ENCODE results near the gene ABCA2. TPM values are rescaled to one million over a fixed set of nuclear protein-coding genes. Genes with fewer than 3 reads are reported as not detected.

Gene ABCA2
- polyA plus RNA-seq, 4 donors, result 36.4 to 60.9 (median 55.4) TPM

DNA sequence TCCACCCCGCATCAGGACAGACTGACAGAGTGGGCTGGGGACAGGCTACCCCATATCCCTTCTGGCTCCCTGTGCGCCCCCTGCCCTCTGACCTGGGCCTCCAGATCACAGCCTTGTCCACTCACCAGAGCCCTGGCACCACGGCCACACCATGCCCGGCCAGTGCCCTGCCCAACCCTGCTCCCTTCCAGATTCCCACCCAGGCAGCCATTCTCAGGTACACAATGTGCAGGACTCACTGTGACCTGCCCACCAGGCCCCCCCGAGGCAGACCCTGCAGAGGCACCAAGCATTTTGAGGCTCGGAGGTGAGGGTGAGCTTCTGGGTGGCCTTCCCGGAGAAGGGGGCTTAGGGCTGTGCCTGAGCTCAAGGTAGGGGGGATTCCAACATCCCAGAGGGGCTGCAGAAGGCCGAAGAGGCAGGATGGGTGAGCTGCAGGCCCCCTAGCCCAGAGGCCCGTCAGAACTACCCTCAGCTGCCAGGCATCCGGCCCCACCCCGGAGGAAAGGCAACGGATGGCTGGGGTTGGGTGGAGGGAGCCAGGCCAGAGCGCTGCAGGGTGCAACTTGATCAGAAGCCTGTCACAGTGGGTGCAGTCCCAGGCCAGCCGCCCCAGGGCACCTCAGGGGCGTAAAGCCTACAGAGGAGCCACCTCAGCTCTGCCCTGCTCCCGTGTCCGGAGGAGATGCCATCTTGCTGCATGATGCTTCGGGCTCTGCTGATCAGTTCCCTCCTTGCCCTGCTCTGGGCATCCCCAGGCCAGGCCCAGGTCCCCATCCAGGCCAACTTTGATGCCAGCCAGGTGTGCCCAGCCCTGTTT, 45.6 kb downstream of the ABCA2 start, which contains the start of gene LCNL1:
Gene LCNL1, plus strand, starts transcription at position 762 of the 820 bp plus-strand sequence. CDS start 594 bp downstream, outside the sequence.
- no peak for DNase-seq (ENCODE audit: low read depth in 4 of 4, low spot score in 2 of 4)

DNA sequence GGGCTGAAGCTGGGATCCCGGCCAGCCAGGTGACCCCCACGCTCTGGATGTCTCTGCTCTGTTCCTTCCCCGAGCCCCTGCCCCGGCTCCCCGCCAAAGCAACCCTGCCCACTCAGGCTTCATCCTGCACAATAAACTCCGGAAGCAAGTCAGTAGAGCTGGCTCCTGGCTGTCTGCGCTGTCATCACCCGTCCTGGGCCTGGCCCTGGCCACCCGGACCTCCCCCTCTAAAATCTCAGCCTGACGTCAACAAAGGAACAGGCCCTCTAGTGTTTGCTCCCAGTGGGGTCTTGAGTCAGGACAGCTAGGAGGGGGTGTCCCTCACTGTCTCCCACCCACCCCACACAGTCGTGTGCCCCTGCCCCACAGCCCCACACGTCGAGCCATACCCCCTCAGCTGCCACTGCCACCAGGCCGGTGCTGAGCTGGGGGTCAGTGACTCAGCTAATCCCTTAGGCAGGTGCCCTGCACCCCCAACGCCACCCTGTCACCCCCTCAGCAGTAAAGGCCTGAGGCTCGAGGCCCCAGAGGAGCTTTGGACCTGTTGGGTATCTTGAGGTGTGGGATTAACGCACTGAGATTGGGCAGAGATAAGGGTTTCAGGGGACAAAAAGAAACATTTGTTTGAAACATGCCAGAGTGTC, 46.3 kb downstream of the ABCA2 start:
- no peak for DNase-seq (ENCODE audit: low read depth in 4 of 4, low spot score in 2 of 4)

DNA sequence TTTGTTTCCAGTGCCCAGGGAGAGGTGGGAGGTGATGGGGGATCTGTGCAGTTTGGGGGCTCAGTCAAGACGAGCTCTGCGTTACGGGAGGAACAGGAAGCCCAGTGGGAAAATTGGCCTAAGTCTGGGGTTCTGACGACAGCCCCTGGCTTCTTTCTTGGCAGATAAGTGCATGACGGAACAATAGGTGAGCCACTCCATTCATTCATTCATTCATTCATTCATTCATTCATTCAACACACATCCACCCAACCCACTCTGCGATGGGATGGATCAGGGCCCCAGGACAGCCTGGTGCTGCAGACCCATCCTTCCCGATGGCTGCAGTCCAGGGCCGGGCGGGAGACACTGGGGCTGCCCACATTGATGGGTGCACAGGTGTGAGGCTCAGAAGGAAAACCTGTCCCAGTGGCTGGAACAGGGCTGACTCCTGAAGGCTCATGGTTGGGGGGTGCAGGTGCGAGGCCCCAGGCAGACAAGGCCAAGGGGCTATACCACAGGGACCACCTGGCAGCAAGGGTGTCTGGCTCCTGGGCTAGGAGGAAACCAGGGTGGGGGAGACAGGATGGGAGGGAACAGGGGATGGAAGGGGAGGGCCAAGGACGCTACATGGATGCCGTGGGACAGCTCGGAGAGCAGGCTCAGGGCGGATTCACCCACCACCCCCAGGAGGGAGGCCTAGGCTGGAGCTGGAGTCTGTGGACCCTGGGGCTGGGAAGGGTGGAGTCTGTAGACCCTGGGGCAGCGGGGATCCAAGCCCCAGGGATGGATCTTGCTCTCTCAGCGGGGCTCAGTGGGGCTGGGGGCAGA, 47.2 kb downstream of the ABCA2 start:
- DNase-seq (ENCODE audit: low read depth in 4 of 4, low spot score in 2 of 4), result no peak

DNA sequence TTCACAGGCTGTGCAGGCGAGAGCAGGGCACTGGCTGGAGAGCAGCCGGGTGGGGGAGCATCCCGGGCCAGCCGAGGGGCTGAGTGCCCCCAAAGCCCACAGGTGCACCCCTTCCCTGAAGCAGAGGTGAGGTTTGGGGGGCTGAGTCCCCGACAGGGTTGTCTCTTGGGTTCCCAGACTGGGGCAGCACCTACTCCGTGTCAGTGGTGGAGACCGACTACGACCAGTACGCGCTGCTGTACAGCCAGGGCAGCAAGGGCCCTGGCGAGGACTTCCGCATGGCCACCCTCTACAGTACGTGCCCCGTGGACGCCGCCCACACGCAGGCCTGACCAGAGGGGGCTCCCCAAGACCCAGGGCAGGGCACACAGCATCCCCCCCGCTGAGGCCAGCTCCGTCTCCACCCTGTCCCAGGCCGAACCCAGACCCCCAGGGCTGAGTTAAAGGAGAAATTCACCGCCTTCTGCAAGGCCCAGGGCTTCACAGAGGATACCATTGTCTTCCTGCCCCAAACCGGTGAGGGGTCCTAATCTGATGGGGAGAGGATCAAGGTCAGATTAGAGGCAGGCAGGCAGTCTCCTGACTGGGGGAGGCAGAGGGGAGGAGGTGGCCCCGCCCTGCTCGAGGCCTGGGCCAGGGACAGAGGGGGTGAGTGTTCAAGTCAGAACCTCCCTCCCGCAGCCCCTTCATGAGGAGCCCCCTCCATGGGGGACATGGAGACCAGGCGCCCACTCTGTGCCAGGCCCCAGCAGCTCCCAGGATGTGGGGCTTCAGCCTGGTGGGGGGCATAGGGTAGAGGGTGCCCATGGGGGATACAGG, 48.1 kb downstream of the ABCA2 start:
- no peak for DNase-seq (ENCODE audit: low read depth in 4 of 4, low spot score in 2 of 4)

DNA sequence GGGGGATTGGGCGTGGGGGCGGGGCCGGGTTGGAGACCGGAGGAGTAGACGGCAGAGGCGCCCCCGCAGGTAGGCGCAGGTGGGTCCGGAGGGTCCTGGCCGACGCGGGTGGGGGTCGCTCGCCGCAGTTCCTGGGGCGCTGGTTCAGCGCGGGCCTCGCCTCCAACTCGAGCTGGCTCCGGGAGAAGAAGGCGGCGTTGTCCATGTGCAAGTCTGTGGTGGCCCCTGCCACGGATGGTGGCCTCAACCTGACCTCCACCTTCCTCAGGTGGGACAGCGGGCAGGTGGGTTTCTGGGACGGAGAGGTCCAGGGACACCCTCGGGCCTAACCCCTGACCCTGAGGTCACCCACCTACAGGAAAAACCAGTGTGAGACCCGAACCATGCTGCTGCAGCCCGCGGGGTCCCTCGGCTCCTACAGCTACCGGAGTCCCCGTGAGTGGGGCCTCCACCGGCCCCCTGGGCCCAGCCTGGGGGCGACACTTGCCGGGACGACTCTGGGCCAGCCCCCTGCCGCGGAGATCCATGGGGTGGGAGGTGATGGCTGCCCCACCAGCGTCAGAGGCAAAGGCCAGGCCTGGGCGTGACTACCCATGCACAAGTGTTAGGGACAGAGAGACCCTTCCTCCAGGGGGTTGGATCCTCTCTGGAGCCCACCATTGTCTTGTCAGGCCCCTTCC, 49.0 kb downstream of the ABCA2 start:
- DNase-seq (ENCODE audit: low read depth in 4 of 4, low spot score in 2 of 4), result no peak

DNA sequence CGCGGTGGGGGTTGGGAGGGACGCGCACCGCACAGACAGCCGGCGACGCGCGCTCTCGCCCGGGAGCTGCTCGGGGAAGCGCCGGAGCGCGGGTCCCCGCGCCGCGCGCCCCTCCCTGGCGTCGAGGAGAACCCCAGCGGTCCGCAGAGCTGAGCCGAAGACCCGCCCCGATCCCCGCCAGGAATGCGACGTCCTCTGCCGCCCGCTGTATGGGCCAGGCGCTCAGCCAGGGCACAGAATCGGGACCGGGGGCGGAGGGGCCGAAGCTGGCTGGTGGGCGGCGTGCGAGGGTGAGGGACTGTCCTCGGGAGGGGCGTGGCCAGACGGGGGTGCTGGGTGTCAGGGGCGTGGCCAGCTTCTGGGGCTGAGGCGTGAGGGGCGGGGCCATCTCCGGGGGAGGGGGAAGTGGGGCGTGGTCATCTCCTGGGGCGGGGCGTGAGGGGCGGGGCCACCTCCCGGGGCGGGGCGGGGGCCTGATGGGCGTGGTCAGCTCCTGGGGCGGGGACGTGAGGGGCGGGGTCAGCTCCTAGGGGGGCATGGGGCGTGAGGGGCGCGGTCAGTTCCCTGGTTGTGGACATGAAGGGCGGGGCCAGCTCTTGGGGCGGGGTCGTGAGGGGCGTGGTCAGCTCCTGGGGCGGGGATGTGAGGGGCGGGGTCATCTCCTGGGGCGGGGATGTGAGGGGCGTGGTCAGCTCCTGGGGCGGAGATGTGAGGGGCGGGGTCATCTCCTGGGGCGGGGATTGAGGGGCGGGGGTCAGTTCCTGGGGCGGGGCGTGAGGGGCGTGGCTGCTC, 49.8 kb downstream of the ABCA2 start:
- DNase-seq (ENCODE audit: low read depth in 4 of 4, low spot score in 2 of 4), result peak in 2 of 4 donors; percentile 34 to 38

DNA sequence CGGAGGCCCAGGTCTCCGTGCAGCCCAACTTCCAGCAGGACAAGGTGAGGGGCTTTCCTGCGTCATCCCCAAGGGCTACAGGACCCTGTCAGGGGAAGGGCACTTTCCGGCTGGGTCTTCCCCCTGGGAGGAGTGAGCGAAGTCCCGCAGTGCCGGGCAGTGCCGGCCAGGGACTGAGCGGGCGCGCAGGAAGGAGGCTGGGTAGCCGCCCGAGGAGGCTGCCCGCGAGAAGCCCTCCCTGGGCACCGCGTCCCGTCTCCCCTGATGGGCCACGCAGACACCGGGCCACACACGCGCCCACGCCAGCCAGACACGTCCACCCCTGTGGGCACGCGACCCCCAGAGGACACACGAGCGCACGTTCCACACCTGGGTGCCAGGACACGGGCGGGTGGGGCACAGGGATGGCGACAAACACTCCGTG, 50.4 kb downstream of the ABCA2 start:
- DNase-seq (ENCODE audit: low read depth in 4 of 4, low spot score in 2 of 4), result no peak

DNA sequence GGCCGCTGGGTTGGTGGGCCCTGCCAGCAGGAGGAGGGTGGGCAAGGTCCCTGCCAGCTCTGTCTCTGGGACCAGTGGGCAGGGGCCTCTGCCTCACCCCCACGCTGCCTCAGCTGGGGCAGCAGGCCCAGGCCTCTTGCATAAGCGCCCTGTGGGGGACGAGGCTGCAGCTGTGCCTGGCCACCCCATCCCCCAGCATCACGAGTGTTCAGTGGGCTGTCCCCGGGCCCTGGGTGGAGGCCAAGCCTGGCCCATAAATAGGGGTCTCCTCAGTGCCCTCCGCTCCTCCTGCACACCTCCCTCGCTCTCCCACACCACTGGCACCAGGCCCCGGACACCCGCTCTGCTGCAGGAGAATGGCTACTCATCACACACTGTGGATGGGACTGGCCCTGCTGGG, 50.8 kb downstream of the ABCA2 start, which contains the start of gene PTGDS:
Gene PTGDS, plus strand, starts transcription at position 282 of the 400 bp plus-strand sequence. Its CDS starts 75 bp downstream, at position 357.
- no peak for DNase-seq (ENCODE audit: low read depth in 4 of 4, low spot score in 2 of 4)

DNA sequence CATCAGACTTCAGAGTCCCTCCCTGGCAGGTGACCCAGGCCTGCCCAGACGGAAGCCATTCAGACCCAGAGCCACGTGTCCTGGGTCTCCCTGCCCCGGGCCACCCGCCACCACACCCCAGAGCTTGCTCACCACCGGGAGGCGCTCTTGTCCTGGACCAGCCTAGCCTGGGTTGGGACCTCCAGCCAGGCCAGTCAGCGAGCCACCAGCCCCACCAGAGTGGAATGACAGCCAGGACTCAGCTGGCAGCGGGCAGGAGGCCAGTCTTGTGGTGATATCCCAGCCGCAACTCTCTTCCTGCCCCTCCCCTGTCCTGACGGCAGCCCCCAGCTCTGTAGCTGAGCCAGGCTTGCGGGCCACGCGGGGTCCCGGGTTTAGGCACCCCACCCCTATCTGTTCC, 52.4 kb downstream of the ABCA2 start:
- DNase-seq (ENCODE audit: low read depth in 4 of 4, low spot score in 2 of 4), result no peak

DNA sequence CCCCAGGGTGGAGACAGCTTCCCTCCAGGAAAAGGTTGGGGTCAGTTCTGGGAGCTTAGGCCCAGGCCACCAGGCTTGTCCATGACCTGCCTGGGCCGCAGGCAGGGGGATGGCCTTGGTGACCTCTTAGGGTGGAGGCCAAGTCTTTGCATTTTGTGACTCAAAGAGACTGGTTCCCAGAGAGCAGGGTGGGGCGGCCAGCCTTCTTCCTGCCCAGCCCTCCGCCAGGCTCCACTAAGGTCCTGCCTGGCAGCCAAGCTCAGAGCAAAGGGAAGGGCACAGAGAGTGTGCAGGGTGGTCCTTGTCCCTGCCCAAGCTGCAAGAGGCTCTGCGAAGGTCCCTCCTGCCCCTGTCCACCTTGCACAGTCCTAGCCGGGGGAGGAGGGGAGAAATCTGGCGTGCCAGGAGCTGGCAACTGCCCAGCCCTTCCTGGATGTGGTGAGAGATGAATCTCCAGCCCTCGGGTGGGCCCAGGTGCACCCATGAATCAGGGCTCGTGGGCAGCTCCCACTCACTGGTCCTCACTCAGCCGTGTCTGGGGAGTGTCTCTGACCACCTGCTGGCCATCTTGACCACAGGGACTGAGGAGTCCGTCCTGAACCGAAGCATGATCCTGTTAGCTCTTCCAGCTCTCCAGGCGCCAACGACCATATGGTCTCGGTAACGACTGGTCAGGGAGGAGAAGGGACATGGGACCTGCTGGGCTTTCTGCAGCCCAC, 53.1 kb downstream of the ABCA2 start:
- DNase-seq (ENCODE audit: low read depth in 4 of 4, low spot score in 2 of 4), result no peak

DNA sequence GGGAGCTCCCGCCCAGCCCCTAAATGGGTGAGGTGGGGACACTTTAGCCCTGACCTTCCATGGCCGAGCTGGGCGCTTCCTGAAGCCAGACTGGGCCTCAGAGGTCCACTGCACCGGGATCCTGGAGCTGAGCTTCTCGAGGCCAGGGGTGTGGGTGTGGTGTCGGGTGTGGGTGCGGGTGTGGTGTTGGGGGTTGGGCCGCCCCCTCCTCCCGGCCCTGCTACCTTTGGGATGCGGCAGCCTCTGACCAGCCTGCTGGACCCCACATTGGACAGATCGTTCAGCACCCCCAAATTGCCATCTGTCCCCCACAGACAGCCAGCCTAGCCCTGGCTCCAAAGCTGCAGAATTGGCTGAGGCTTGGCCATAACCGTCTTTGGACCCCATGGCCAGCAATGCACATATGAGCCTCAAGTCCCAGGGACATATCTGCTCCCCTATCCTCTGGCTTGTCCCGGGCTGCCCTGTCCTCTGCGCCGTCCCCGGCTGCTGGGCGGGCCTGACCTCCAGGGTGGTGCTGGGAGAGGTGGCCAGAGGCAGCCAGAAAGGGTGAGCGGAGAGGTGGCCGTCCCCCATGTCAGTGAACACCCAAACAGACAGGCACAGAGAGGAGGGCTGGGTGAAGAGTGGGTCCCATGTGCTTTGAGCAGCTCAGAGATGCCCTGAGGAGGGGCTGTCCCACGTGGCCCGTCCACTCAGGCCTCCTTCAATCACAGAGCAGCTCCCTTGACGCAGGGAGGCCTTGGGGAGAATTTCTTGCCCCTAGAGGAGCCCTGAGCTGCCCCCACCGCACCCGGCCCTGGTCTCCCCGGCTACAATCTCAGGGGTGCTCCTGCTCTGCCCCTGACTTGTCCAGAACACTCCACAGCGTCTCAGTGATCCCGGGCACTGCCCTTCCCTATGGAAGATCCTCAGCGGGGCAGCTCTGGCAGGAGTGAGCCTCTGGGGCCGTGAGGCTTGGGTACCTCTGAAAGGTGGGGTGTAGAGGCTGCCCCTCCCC, 54.1 kb downstream of the ABCA2 start:
- no peak for DNase-seq (ENCODE audit: low read depth in 4 of 4, low spot score in 2 of 4)

DNA sequence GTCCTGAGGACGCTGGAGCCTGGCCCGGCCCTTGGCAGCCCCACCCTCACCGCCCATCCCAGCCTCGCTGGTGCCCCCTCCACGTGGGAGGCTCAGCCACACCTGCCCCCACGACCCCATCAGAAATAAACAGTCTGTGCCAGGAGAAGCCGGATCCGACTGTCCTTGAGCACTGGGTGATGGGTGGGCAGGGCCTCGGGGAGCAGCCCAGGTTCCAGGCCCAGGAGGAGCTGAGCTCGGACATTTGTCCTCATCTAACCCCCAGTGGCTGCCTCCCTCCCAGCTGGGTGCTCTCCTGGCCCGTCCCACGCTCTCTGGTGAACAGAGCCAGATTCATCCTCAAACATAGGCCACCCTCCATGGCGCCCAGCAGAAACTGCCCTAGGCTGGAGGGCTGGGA, 55.3 kb downstream of the ABCA2 start:
- DNase-seq (ENCODE audit: low read depth in 4 of 4, low spot score in 2 of 4), result no peak

DNA sequence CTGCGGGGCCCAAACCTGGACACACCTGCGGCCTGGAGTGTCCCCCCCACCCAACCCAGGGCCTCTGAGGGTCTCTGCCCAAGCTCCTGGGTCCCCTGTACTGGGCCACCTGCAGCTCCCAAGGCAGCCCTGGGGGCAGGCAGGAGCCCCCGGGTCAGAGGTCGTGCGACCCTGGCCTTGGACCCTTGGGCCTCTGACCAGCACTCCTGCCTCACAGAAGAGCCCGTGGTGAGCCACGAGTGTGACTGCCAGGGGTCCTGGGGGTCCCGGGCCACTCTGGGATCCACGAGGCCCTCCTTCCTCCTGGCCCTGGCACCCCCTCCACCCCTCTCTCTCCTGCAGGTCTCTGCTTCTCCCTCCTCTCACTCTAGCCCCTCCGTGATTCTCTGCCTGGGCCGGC, 55.7 kb downstream of the ABCA2 start:
- no peak for DNase-seq (ENCODE audit: low read depth in 4 of 4, low spot score in 2 of 4)

DNA sequence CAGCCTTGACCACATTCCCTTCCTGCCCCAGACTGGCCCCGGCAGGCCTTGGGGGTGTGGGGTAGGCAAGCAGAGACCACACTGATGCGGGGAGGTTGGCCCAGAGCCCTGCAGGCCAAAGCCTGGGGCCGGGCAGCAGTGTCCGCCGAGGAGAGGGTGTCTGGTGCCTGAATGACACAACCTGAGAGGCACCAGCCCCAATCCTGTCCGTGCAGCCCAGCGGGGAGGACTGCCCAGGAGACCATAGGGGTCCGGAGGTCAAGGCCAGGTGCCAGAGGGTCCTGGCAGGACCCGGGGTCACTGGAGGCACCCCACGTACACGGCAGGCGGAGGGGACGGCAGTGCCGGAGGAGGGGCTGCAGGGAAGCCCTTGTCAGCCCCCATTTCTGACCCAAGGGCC, 56.3 kb downstream of the ABCA2 start:
- DNase-seq (ENCODE audit: low read depth in 4 of 4, low spot score in 2 of 4), result no peak

DNA sequence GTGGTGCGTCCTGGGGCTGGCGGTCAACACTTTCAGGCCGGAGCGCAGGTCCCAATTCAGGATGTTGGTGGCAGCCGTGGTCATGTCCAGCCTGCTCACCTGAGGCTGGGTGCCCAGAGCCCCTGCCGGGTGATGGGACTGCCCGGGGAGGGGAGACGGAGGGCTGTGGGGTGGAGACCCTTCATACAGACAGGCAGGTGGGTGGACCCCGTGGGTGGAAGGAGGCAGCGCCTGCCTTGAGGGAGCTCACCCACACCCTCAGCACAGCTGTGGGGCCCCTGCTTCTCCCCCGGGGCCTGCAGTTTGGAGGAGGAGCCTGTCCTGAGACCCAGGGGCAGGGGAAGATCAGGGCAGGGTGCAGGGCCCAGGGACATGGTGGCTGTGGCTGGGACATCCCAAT, 57.7 kb downstream of the ABCA2 start:
- DNase-seq (ENCODE audit: low read depth in 4 of 4, low spot score in 2 of 4), result no peak

DNA sequence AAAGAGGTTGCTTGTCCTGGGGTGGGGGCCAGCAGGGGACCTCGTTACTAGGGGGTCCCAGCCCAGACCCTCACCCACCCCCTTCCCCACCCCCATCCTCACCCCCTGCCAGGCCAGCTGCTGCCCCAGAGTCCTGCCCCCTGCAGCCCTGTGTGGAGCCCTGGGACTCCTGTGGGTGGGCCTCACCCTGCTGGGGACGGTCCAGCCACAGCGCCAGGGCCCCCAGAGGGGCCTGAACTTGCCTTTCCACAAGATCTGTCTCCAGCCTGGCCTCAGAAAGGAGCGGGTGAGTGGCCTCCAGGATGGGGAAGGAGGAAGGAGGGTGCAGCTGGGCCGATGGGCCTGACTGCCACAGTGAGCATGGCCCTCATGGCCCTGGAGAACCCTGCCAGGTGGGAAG, 58.3 kb downstream of the ABCA2 start:
- DNase-seq (ENCODE audit: low read depth in 4 of 4, low spot score in 2 of 4), result no peak

DNA sequence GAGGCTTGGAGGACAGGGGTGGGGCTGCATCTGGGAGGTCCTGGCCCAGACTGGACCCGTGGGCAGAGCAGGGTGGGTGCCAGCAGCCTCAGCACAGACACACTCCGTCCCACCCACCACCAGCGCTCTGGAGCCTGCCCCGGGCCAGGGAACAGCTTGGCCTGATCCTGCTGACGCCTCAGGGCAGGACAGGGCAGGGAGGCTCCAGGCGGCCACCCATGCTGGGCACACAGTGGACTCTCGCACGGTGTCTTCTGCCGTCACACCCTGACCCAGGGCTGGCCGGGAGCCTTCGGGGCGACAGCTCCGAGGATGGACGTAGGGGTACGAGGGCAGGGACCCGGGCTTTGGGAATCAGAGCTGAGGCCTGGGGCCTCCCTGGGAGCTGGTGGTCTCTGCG, 58.9 kb downstream of the ABCA2 start:
- no peak for DNase-seq (ENCODE audit: low read depth in 4 of 4, low spot score in 2 of 4)
